Suprapubic skin (tissue), 4 donors: ENCODE measurements around the gene RABAC1.
"Not testable (repeated sequence)": the region's sequence is repeated elsewhere in the genome, so short reads cannot be mapped to it uniquely, and the experiment has no call there.

Experiments used
- CTCF ChIP-seq, 2 donors: fragments of 200-600 bp in 1 of 2; fragments of 450-650 bp in 1 of 2; sonication (generic) in 1 of 2; IDR thresholded peaks; one replicate each; pipeline ENCODE4 v1.5.1; 2016 to 2019; ENCODE audit warnings: antibody characterized with exemption in 2 of 2, mild to moderate bottlenecking in 1 of 2, moderate library complexity in 1 of 2
- EP300 ChIP-seq: sonication (generic); formaldehyde crosslinking; IDR thresholded peaks from one replicate; pipeline ENCODE4 v1.6.1; 2017; ENCODE audit warnings: antibody characterized with exemption
- POLR2A ChIP-seq, 2 donors: fragments of 450-650 bp; IDR thresholded peaks; one replicate each; pipeline ENCODE4 v1.6.1; 2017; ENCODE audit warnings: antibody characterized with exemption in 2 of 2, mild to moderate bottlenecking in 2 of 2, moderate library complexity in 2 of 2
- POLR2AphosphoS5 ChIP-seq, 3 donors: sonication (generic); formaldehyde crosslinking; IDR thresholded peaks; one replicate each; pipeline ENCODE4 v1.6.1; 2017; ENCODE audit warnings: antibody characterized with exemption in 3 of 3

GRCh38 chr19:41991925-41992569 is 32.9 kb upstream of the RABAC1 start:
- not testable (repeated sequence) for TF ChIP-seq CTCF (IDR thresholded peaks at IDR 0.05); EP300; POLR2A (IDR thresholded peaks at IDR 0.05); POLR2AphosphoS5 (IDR thresholded peaks at IDR 0.05)
